ENCODE results near the gene RELB.

Gene RELB

GRCh38 chr19:45008552-45008951, 7.3 kb downstream of the RELB start:
- no peaks in the 10 kb centered on the region for H3K4me1 ChIP-seq (ENCODE audit: control insufficient read depth, low read depth, low read length)
- H3K9ac ChIP-seq (ENCODE audit: low read length): no peak overlapping the region
- no peaks in the 10 kb centered on the region for H3K9me3 ChIP-seq (ENCODE audit: control insufficient read depth, low read depth, low read length)
- peaks cover 9% of the 10 kb centered on the region for H3K36me3 ChIP-seq (ENCODE audit: control insufficient read depth, low read depth, low read length)
- no peak overlapping the region for H3K4me3 ChIP-seq (ENCODE audit: low read length)
- H3K27me3 ChIP-seq (ENCODE audit: control insufficient read depth, insufficient read depth, low read length): no peaks in the 10 kb centered on the region
- H3K27ac ChIP-seq (ENCODE audit: low read length): no peak overlapping the region

DNA sequence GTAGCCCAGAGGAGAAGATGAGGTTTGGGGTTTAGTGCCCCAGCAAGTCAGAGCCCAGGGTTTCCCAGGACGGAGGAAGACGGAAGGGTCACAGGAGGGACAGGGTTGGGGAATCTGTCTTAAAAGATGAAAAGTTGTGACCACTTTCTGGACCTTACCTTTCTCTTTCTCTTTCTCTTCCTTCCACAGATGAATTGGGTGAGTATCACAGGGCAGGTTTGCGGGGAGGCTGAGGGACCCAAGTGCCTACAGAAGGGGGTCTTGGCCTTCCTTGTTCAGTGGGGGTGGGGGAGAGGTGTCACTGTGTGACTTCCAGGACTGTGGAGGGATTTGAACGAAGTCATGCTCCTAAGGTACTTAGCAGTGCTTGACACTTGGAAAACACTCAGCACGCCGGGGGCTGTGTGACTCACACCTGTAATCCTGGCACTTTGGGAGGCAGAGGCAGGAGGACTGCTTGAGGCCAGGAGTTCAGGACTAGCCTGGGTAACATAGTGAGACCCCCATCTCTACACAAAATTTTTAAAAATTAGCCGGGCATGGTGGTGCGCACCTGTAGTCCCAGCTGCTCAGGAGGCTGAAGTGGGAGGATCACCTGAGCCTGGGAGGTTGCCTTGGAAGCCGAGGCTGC, 8.5 kb downstream of the RELB start:
- Histone ChIP-seq H3K27ac (ENCODE audit: low read length) (no peak overlapping the region), H3K4me1 (ENCODE audit: control insufficient read depth, low read depth, low read length) (no peaks in the 10 kb centered on the region), H3K36me3 (ENCODE audit: control insufficient read depth, low read depth, low read length) (peaks cover 9% of the 10 kb centered on the region), H3K4me3 (ENCODE audit: low read length) (no peak overlapping the region), H3K9ac (ENCODE audit: low read length) (no peak overlapping the region), H3K27me3 (ENCODE audit: control insufficient read depth, insufficient read depth, low read length) (no peaks in the 10 kb centered on the region), H3K9me3 (ENCODE audit: control insufficient read depth, low read depth, low read length) (no peaks in the 10 kb centered on the region)

- Histone ChIP-seq H3K27ac (ENCODE audit: low read length) (no peak overlapping the region), H3K27me3 (ENCODE audit: control insufficient read depth, insufficient read depth, low read length) (no peaks in the 10 kb centered on the region), H3K4me3 (ENCODE audit: low read length) (no peak overlapping the region), H3K36me3 (ENCODE audit: control insufficient read depth, low read depth, low read length) (peaks cover 9% of the 10 kb centered on the region), H3K9ac (ENCODE audit: low read length) (no peak overlapping the region), H3K9me3 (ENCODE audit: control insufficient read depth, low read depth, low read length) (no peaks in the 10 kb centered on the region), H3K4me1 (ENCODE audit: control insufficient read depth, low read depth, low read length) (no peaks in the 10 kb centered on the region)
Observed at GRCh38 chr19:45010306-45010705, 9.0 kb downstream of the RELB start.

DNA sequence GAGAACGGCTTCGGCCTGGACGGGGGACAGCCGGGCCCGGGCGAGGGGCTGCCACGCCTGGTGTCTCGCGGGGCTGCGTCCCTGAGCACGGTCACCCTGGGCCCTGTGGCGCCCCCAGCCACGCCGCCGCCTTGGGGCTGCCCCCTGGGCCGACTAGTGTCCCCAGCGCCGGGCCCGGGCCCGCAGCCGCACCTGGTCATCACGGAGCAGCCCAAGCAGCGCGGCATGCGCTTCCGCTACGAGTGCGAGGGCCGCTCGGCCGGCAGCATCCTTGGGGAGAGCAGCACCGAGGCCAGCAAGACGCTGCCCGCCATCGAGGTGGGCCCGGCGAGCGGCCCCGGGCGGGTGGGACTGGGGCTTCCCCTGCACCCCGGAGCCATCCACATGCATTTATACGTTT, 10.7 kb downstream of the RELB start:
- H3K27ac ChIP-seq (ENCODE audit: low read length): no peak overlapping the region
- no peaks in the 10 kb centered on the region for H3K27me3 ChIP-seq (ENCODE audit: control insufficient read depth, insufficient read depth, low read length)
- no peaks in the 10 kb centered on the region for H3K4me1 ChIP-seq (ENCODE audit: control insufficient read depth, low read depth, low read length)
- peaks cover 8% of the 10 kb centered on the region for H3K36me3 ChIP-seq (ENCODE audit: control insufficient read depth, low read depth, low read length)
- H3K4me3 ChIP-seq (ENCODE audit: low read length): no peak overlapping the region
- H3K9ac ChIP-seq (ENCODE audit: low read length): no peak overlapping the region
- H3K9me3 ChIP-seq (ENCODE audit: control insufficient read depth, low read depth, low read length): no peaks in the 10 kb centered on the region

- Histone ChIP-seq H3K27ac (ENCODE audit: low read length) (no peak overlapping the region), H3K27me3 (ENCODE audit: control insufficient read depth, insufficient read depth, low read length) (no peaks in the 10 kb centered on the region), H3K4me3 (ENCODE audit: low read length) (no peak overlapping the region), H3K36me3 (ENCODE audit: control insufficient read depth, low read depth, low read length) (peaks cover 9% of the 10 kb centered on the region), H3K9ac (ENCODE audit: low read length) (no peak overlapping the region), H3K9me3 (ENCODE audit: control insufficient read depth, low read depth, low read length) (no peaks in the 10 kb centered on the region), H3K4me1 (ENCODE audit: control insufficient read depth, low read depth, low read length) (no peaks in the 10 kb centered on the region)
Observed at GRCh38 chr19:45016388-45017314, 15.4 kb downstream of the RELB start.

DNA sequence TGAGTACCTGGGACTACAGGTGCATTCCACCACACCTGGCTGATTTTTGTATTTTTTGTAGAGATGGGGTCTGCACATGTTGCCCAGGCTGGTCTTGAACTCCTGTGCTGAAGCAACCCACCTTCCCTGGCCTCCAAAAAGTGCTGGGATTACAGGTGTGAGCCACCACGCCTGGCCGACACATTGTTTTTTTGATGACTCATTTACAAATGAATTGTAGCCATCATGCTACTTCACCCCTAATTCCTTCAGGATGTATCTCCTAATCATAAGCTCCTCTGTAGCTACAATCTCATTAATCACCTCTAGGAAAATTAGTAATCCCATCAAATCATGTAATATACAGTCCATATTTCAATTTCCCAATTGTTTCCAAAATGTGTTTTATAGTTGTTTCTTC, 17.9 kb downstream of the RELB start:
- H3K27me3 ChIP-seq (ENCODE audit: control insufficient read depth, insufficient read depth, low read length): no peaks in the 10 kb centered on the region
- peaks cover 4% of the 10 kb centered on the region for H3K36me3 ChIP-seq (ENCODE audit: control insufficient read depth, low read depth, low read length)
- no peak overlapping the region for H3K27ac ChIP-seq (ENCODE audit: low read length)
- H3K4me1 ChIP-seq (ENCODE audit: control insufficient read depth, low read depth, low read length): no peaks in the 10 kb centered on the region
- H3K9me3 ChIP-seq (ENCODE audit: control insufficient read depth, low read depth, low read length): no peaks in the 10 kb centered on the region
- no peak overlapping the region for H3K9ac ChIP-seq (ENCODE audit: low read length)
- H3K4me3 ChIP-seq (ENCODE audit: low read length): no peak overlapping the region

DNA sequence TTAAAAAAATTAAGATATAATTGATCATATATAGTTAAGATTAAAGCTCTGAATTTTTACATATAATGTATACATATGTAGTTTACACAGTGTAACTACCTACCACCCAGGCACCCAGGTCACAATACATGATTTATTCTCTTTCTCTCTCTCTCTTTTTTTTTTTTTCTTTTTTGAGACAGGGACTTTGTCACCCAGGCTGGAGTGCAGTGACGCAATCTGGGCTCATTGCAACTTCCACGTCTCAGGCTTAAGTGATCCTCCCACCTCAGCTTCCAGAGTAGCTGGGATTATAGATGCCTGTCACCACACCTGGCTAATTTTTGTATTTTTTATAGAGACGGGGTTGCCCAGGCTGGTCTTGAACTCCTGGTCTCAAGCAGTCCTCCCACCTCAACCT, 18.8 kb downstream of the RELB start:
- Histone ChIP-seq H3K36me3 (ENCODE audit: control insufficient read depth, low read depth, low read length) (peaks cover 4% of the 10 kb centered on the region), H3K27ac (ENCODE audit: low read length) (no peak overlapping the region), H3K9me3 (ENCODE audit: control insufficient read depth, low read depth, low read length) (no peaks in the 10 kb centered on the region), H3K4me1 (ENCODE audit: control insufficient read depth, low read depth, low read length) (no peaks in the 10 kb centered on the region), H3K4me3 (ENCODE audit: low read length) (no peak overlapping the region), H3K27me3 (ENCODE audit: control insufficient read depth, insufficient read depth, low read length) (no peaks in the 10 kb centered on the region), H3K9ac (ENCODE audit: low read length) (no peak overlapping the region)

- no peak overlapping the region for H3K4me3 ChIP-seq (ENCODE audit: low read length)
- peaks cover 8% of the 10 kb centered on the region for H3K36me3 ChIP-seq (ENCODE audit: control insufficient read depth, low read depth, low read length)
- no peak overlapping the region for H3K9ac ChIP-seq (ENCODE audit: low read length)
- H3K27ac ChIP-seq (ENCODE audit: low read length): no peak overlapping the region
- no peaks in the 10 kb centered on the region for H3K9me3 ChIP-seq (ENCODE audit: control insufficient read depth, low read depth, low read length)
- H3K4me1 ChIP-seq (ENCODE audit: control insufficient read depth, low read depth, low read length): no peaks in the 10 kb centered on the region
- H3K27me3 ChIP-seq (ENCODE audit: control insufficient read depth, insufficient read depth, low read length): no peaks in the 10 kb centered on the region
Observed at GRCh38 chr19:45021971-45022370, 20.7 kb downstream of the RELB start.

DNA sequence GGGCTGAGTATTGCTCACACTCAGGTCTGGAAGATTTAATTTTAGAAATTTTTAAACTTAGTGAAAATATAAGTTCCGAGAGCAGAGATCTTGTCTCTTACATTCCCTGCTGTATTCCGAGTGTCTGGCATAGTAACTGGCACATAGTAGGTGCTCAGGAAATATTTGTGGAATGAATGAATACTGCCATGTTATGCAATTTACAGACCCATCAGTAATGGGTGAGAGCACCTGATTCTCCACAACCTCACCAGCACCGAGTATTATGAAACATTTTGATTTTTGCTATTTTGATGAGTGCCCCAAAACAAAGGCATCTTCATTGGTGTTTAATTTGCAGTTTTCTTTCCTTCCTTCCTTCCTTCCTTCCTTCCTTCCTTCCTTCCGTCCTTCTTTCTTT, 21.8 kb downstream of the RELB start:
- H3K9ac ChIP-seq (ENCODE audit: low read length): no peak overlapping the region
- no peaks in the 10 kb centered on the region for H3K27me3 ChIP-seq (ENCODE audit: control insufficient read depth, insufficient read depth, low read length)
- peaks cover 8% of the 10 kb centered on the region for H3K36me3 ChIP-seq (ENCODE audit: control insufficient read depth, low read depth, low read length)
- H3K27ac ChIP-seq (ENCODE audit: low read length): no peak overlapping the region
- H3K4me1 ChIP-seq (ENCODE audit: control insufficient read depth, low read depth, low read length): no peaks in the 10 kb centered on the region
- no peaks in the 10 kb centered on the region for H3K9me3 ChIP-seq (ENCODE audit: control insufficient read depth, low read depth, low read length)
- H3K4me3 ChIP-seq (ENCODE audit: low read length): no peak overlapping the region

DNA sequence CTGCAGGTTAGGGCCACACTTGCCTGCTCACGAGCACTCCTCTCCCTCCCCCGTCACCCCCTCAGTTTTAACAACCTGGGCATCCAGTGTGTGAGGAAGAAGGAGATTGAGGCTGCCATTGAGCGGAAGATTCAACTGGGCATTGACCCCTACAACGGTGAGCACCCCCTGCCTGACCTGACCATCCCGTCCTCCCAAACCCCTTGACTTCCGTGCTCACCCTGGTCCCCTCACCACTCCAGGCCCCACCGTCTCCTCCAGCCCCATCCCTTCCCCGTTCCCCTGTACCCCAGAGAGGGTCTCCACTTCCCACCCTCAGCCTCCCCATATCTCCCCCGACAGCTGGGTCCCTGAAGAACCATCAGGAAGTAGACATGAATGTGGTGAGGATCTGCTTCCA, 24.0 kb downstream of the RELB start:
- no peaks in the 10 kb centered on the region for H3K9me3 ChIP-seq (ENCODE audit: control insufficient read depth, low read depth, low read length)
- H3K4me3 ChIP-seq (ENCODE audit: low read length): no peak overlapping the region
- H3K36me3 ChIP-seq (ENCODE audit: control insufficient read depth, low read depth, low read length): peaks cover 10% of the 10 kb centered on the region
- no peaks in the 10 kb centered on the region for H3K4me1 ChIP-seq (ENCODE audit: control insufficient read depth, low read depth, low read length)
- no peaks in the 10 kb centered on the region for H3K27me3 ChIP-seq (ENCODE audit: control insufficient read depth, insufficient read depth, low read length)
- no peak overlapping the region for H3K9ac ChIP-seq (ENCODE audit: low read length)
- H3K27ac ChIP-seq (ENCODE audit: low read length): no peak overlapping the region

DNA sequence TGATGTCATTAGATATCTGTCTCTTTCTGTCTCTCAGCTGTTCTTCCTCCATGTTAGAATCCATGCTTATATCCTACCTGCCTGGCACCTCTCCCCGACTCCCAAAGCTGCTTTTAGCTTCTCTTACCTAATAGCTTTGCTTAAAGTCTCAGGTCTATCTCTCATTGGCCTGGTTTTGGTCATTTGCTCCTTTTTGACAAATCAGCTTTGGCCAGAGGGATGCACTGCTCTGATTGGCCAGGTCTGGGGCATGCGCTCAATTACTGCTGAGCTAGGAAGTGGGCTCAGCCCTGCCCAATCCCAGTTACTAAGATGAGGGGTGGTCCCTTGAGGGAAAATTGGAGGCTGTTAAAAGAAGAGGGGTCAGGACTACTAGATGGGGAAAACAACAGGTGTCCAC, 26.1 kb downstream of the RELB start:
- no peak overlapping the region for H3K4me3 ChIP-seq (ENCODE audit: low read length)
- H3K27ac ChIP-seq (ENCODE audit: low read length): no peak overlapping the region
- H3K36me3 ChIP-seq (ENCODE audit: control insufficient read depth, low read depth, low read length): peaks cover 15% of the 10 kb centered on the region
- H3K9ac ChIP-seq (ENCODE audit: low read length): no peak overlapping the region
- H3K9me3 ChIP-seq (ENCODE audit: control insufficient read depth, low read depth, low read length): no peaks in the 10 kb centered on the region
- H3K27me3 ChIP-seq (ENCODE audit: control insufficient read depth, insufficient read depth, low read length): no peaks in the 10 kb centered on the region
- H3K4me1 ChIP-seq (ENCODE audit: control insufficient read depth, low read depth, low read length): no peaks in the 10 kb centered on the region

- Histone ChIP-seq H3K4me1 (ENCODE audit: control insufficient read depth, low read depth, low read length) (no peaks in the 10 kb centered on the region), H3K9me3 (ENCODE audit: control insufficient read depth, low read depth, low read length) (no peaks in the 10 kb centered on the region), H3K4me3 (ENCODE audit: low read length) (no peak overlapping the region), H3K9ac (ENCODE audit: low read length) (no peak overlapping the region), H3K36me3 (ENCODE audit: control insufficient read depth, low read depth, low read length) (peaks cover 22% of the 10 kb centered on the region), H3K27me3 (ENCODE audit: control insufficient read depth, insufficient read depth, low read length) (no peaks in the 10 kb centered on the region), H3K27ac (ENCODE audit: low read length) (no peak overlapping the region)
Observed at GRCh38 chr19:45030825-45031224, 29.6 kb downstream of the RELB start.

Measured in iPS-18a (cell line).